Ramos (cell line): Measurements from ENCODE around the gene WNT10A.

Source experiments
- in situ Hi-C: fragments of 300-500 bp; cut with MboI; formaldehyde crosslinking; loops from one replicate; pipeline ENCODE4 v1.14.3; 2022; ENCODE audit warnings: low sequenced_read_pairs; ENCODE audit not compliant: unreplicated experiment

The WNT10A gene

DNA sequence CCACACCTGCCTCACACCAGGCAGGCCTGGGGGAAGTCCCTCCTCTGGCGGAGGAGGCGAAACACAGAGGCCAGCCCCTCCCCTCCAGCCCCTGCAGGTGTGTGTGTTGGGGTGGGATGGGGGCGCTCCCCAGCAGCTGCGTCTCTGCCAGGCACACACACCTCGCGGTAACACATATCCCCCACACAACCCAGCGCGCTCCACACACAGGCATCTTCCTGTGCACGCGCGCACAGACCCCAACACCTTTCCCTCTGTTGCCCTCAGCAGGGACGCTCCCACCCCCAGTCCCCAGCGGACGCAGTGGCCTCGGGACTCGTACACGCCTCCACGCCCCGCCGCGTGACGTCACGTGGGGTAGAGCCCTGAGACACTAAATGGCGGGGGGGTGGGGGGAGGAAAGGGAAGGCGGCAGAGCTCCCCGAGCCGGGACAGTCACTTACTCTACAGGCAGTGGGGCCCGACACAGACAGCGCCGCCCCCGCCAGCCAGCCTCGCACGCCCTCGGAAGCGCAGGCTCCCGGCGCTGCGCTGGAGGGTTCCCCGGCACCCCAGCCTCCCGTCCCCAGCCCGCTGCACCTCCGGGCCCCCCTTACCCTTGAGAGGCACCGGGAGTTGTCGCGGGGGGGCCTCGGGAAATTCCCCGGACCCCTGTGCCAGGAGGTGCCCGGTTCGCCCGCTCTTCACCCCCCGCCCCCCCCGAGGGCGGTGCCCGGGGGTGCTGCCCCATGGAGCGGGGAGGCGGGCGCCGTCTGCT lies at the start of gene WNT10A:
Gene WNT10A, plus strand, starts transcription at position 751 of the 757 bp plus-strand sequence. CDS start 144 bp downstream, outside the sequence.
- in situ Hi-C loops = no loop called here

DNA sequence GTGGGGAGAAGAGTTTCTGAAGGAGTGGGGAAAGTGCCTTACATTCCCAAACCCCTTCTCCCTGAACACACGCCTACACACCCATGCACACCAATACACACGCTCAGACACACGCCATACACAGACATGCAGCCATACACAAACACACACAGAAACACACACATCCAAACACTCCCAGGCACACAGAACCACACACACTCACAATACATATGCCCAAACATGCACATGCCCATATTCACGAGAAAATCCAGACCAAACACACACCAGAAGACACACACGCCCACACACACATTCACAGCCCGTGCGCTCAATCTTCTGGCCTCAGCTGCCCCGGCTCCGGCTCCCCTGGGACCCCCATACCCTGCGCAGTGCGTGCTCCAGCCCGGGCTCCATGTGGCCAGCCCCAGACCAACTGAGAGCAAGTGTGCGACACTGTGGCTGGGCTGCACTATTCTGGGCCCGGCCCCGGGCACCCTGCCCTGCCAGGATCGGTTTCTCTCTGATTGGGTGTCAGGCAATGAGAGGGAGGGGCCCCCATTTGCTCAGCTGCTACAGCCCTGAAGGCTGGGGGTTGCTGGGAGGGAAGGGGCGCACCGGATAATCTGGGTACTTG lies 49.2 kb upstream of the WNT10A start, which contains the start of gene PRKAG3:
Gene PRKAG3, minus strand, starts transcription at position 426 of the 613 bp plus-strand sequence.
- in situ Hi-C loops = no loop called here

DNA sequence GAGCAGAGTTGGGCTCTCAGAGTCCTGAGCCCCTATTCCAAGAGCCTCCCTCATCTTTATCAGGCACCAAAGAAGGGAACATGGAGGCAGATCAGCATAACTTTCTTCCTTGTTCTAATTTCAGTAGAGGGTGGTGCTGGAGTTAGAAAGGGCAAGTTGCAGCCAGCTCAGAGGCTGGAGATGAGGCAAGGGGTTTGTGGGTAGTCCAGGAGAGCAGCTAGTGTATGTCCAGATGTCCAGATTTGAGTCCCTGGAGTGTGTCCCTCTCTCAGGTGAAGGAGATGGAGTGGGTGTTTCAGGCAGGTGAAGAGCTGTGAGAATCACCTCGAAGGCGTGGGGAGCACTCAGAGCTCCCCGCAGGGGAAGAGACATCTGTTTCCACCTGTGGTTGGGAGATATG lies 48.6 kb upstream of the WNT10A start:
- in situ Hi-C loops = no loop called here

DNA sequence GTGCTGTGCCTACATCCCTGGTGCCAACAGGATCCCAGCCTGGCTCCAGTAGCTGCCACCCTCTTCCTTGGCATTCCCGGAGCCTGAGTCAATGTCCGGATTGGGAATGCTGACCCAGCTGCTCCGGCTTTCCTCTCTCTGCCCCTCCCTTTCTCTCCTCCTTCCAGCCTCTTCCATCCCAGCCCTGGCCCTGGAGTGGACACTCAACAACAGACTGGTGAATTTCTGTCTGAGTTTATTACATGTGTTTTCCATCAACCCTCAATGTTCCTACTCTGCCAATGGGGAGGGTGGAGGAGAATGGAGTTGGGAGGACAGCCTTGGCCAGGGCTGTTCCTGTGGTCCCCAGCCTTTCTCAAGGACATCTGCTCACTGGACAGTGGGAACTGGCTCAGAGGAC lies 48.1 kb upstream of the WNT10A start:
- in situ Hi-C loops = no loop called here

- in situ Hi-C loops = no loop called here
These were observed 47.5 kb upstream of the WNT10A start for GRCh38 chr2:218833023-218833609.

- in situ Hi-C loops = no loop called here
These were observed 46.0 kb upstream of the WNT10A start for GRCh38 chr2:218834685-218835084.

DNA sequence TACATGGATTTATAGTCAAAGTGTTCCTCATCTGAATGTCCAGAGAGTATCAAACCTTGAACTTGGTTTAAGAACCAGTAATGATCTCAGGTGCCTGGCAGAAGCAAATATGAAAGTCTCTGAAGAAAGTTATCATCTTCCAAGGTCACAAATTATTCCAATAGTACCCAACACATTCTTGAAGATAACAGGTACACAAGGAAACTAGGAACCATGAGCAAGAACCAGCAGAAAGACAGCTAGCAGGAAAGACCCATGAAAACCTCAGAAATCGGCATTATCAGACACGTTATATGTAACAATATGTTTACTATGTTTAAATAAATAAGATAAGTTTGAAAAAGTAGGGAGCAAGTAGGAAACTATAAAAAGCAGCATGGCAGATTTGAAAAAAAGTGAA lies 43.2 kb upstream of the WNT10A start:
- in situ Hi-C loops = no loop called here

DNA sequence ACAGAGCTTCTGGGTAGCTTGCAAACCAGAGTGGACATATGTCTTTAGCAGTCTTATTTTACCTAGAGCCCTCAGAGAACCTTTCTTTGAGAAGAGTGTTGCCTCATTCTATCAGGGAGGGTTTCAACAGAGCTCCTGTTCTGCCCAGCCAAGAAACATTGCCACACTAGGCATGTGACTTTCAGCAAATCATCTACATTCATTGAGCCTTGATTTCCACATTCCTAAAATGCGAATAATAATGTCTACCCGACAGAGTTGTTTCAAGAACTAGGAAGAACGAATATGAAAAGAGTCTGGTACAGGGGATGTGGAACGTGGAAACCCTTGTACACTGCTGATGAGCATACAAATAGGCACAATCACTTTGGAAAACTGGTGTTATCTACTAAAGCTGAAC lies 41.2 kb upstream of the WNT10A start:
- in situ Hi-C loops = no loop called here

- in situ Hi-C loops = loop anchor here (10.0 kb wide), 1 partner anchor 105 kb away; no protein-coding TSS in a partner anchor
These were observed 40.8 kb upstream of the WNT10A start for GRCh38 chr2:218839888-218840287.

DNA sequence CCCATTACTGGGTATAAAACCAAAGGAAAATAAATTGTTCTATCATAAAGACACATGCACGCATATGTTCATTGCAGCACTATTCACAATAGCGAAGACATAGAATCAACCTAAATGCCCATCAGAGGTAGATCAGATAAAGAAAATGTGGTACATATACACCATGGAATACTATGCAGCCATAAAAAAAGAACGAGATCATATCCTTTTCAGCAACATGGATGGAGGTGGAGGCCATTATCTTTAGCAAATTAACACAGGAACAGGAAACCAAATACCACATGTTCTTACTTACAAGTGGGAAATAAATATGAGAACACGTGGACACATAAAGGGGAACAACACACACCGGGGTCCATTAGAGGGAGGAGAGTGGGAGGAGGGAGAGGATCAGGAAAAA lies 36.3 kb upstream of the WNT10A start:
- in situ Hi-C loops = loop anchor here (10.0 kb wide), 1 partner anchor 110 kb away; no protein-coding TSS in a partner anchor

GRCh38 chr2:218846963-218847362 lies 33.7 kb upstream of the WNT10A start:
- in situ Hi-C loops = loop anchor here (10.0 kb wide), 1 partner anchor 112 kb away; no protein-coding TSS in a partner anchor

- in situ Hi-C loops = loop anchor here (10.0 kb wide), 2 partner anchors 55 to 115 kb away; no protein-coding TSS in a partner anchor
These were observed 30.9 kb upstream of the WNT10A start for GRCh38 chr2:218849721-218850120.

GRCh38 chr2:218850796-218851195 lies 29.9 kb upstream of the WNT10A start:
- in situ Hi-C loops = loop anchor here (10.0 kb wide), 1 partner anchor 54 kb away; no protein-coding TSS in a partner anchor

GRCh38 chr2:218851286-218851685 lies 29.4 kb upstream of the WNT10A start:
- in situ Hi-C loops = loop anchor here (10.0 kb wide), 1 partner anchor 54 kb away; no protein-coding TSS in a partner anchor

DNA sequence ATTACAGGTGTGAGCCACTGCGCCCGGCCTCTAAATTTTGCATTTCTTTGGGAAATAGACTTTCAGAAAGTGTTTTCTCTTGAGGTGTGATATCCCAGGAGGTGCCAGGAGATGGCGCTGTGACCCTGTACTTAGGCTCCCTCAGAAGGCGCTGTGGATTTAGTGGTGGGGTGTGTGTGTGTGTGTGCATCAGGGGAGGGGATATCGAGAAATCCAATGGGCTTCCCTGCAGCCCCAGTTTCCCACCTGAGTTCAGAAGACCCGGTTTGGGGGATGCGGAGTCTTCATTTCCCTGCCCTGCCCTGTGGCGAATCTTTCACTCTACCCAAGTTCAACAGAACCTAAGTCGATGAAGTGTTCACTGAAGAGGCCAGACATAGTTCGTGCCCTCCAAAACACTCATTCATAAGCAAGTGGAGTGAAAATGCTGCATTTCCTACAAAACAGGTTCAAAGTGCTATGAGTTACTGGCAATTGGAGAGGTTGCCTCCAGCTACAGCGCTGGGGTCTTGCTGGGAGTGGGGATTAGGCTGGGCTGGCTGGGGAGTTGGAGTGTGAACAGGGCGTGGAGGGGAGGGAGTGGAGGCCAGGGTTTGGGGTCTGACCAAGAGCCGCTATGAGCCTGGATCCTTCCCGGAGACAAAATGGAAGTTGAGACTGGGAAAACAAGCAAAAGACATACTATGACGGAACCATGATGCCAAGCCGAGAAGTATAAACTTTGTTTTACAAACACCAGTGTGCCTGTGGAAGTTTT lies 27.6 kb upstream of the WNT10A start:
- in situ Hi-C loops = loop anchor here (10.0 kb wide), 1 partner anchor 52 kb away; no protein-coding TSS in a partner anchor

- in situ Hi-C loops = loop anchor here (10.0 kb wide), 1 partner anchor 51 kb away; no protein-coding TSS in a partner anchor
These were observed 26.9 kb upstream of the WNT10A start for GRCh38 chr2:218853766-218854165.

GRCh38 chr2:218854860-218855259 lies 25.8 kb upstream of the WNT10A start:
- in situ Hi-C loops = loop anchor here (10.0 kb wide), 1 partner anchor 50 kb away; no protein-coding TSS in a partner anchor

- in situ Hi-C loops = loop anchor here (10.0 kb wide), 1 partner anchor 49 kb away; no protein-coding TSS in a partner anchor
These were observed 25.1 kb upstream of the WNT10A start for GRCh38 chr2:218855305-218856166.
